ENCODE results near the gene NCKAP5. TPM values are rescaled to one million over a fixed set of nuclear protein-coding genes. Genes with fewer than 3 reads are reported as not detected.

Gene NCKAP5
- polyA plus RNA-seq, 2 of the 4 experiments (the other 2 are of a cell fraction) = 3.0 to 4.1 TPM

- DNase-seq (ENCODE audit: low read depth in 1 of 2, low spot score in 1 of 2) = no peak
- no peak for TF ChIP-seq CEBPB (IDR thresholded peaks at IDR 0.05)
- TF ChIP-seq EP300 (IDR thresholded peaks at IDR 0.05) = no peak
- FAIRE-seq = no peak
- ATAC-seq = no peak
- H3K27ac ChIP-seq = no peak overlapping the region
- CTCF ChIA-PET = no interaction called here
- POLR2A ChIA-PET = no interaction called here
- H3K4me3 ChIP-seq = no peak overlapping the region
- 50% methylated on average over 1 of the region's 1 CpG for WGBS (ENCODE audit: missing lambda C conversion rate)
- H3K9me3 ChIP-seq = no peaks in the 10 kb centered on the region
- H3K4me1 ChIP-seq = no peaks in the 10 kb centered on the region
- H3K4me2 ChIP-seq = no peak overlapping the region
Measured at GRCh38 chr2:132738223-132738622, 830.0 kb downstream of the NCKAP5 start.

- no peak for DNase-seq (ENCODE audit: low read depth in 1 of 2, low spot score in 1 of 2)
- no peak overlapping the region for H3K4me2 ChIP-seq
- ChIA-PET POLR2A (no interaction called here), CTCF (no interaction called here)
- FAIRE-seq = no peak
- ATAC-seq = no peak
- H3K27ac ChIP-seq = no peak overlapping the region
- TF ChIP-seq MAFK (IDR thresholded peaks at IDR 0.05; ENCODE audit: partially characterized antibody) = peak; percentile 54
- TF ChIP-seq HOXB13 (CRISPR knock-in tag; IDR thresholded peaks at IDR 0.05; ENCODE audit: low read depth) = no peak
- no peaks in the 10 kb centered on the region for H3K9me3 ChIP-seq
- no peaks in the 10 kb centered on the region for H3K4me1 ChIP-seq
- WGBS (ENCODE audit: missing lambda C conversion rate) = 37% methylated on average over 1 of the region's 1 CpG
- no peak overlapping the region for H3K4me3 ChIP-seq
Measured at GRCh38 chr2:132736059-132736458, 832.2 kb downstream of the NCKAP5 start.

GRCh38 chr2:132734961-132735360, 833.3 kb downstream of the NCKAP5 start:
- Histone ChIP-seq H3K27ac (no peak overlapping the region), H3K4me3 (no peak overlapping the region), H3K9me3 (no peaks in the 10 kb centered on the region), H3K4me1 (no peaks in the 10 kb centered on the region), H3K4me2 (no peak overlapping the region)
- ATAC-seq (no peak), FAIRE-seq (no peak), DNase-seq (ENCODE audit: low read depth in 1 of 2, low spot score in 1 of 2) (no peak)
- TF ChIP-seq JUNB (IDR thresholded peaks at IDR 0.05) = no peak
- CTCF ChIA-PET = interaction anchor here (1.2 kb wide), 1 partner anchor 56 kb away, joined by 3 read pairs; no protein-coding TSS in a partner anchor
- WGBS (ENCODE audit: missing lambda C conversion rate) = 43% methylated on average over 3 of the region's 3 CpGs
- POLR2A ChIA-PET = no interaction called here

GRCh38 chr2:132733094-132733493, 835.2 kb downstream of the NCKAP5 start:
- Histone ChIP-seq H3K4me3 (no peak overlapping the region), H3K4me2 (no peak overlapping the region), H3K9me3 (no peaks in the 10 kb centered on the region), H3K27ac (no peak overlapping the region), H3K4me1 (no peaks in the 10 kb centered on the region)
- 63% methylated on average over 6 of the region's 6 CpGs for WGBS (ENCODE audit: missing lambda C conversion rate)
- FAIRE-seq (no peak), ATAC-seq (no peak), DNase-seq (ENCODE audit: low read depth in 1 of 2, low spot score in 1 of 2) (no peak)
- TF ChIP-seq TP53 (CRISPR knock-in tag; IDR thresholded peaks at IDR 0.05) (no peak), ZNF302 (CRISPR knock-in tag; IDR thresholded peaks at IDR 0.05) (no peak), CBX2 (IDR thresholded peaks at IDR 0.05; ENCODE audit: borderline replicate concordance, low read depth) (no peak), KDM5A (IDR thresholded peaks at IDR 0.05) (no peak), PBX3 (IDR thresholded peaks at IDR 0.05) (no peak), MYC (IDR thresholded peaks at IDR 0.05; ENCODE audit: borderline replicate concordance, low read length) (no peak), NPAS2 (CRISPR knock-in tag; IDR thresholded peaks at IDR 0.05; ENCODE audit: borderline replicate concordance) (no peak), MAX (IDR thresholded peaks at IDR 0.05) (no peak), HDAC2 (IDR thresholded peaks at IDR 0.05) (no peak), CBX8 (IDR thresholded peaks at IDR 0.05) (no peak), SMC3 (IDR thresholded peaks at IDR 0.05) (no peak), E2F6 (IDR thresholded peaks at IDR 0.05; ENCODE audit: borderline replicate concordance, low read depth) (no peak), EP300 (IDR thresholded peaks at IDR 0.05) (no peak), RCOR1 (IDR thresholded peaks at IDR 0.05; ENCODE audit: low read depth, low read length) (no peak)
- ChIA-PET POLR2A (no interaction called here), CTCF (no interaction called here)

- no peak for ATAC-seq
- ChIA-PET POLR2A (no interaction called here), CTCF (no interaction called here)
- Histone ChIP-seq H3K4me2 (no peak overlapping the region), H3K27ac (no peak overlapping the region), H3K4me3 (no peak overlapping the region), H3K4me1 (no peaks in the 10 kb centered on the region), H3K9me3 (no peaks in the 10 kb centered on the region)
- WGBS (ENCODE audit: missing lambda C conversion rate) = 70% methylated on average over 6 of the region's 6 CpGs
- DNase-seq (ENCODE audit: low read depth in 1 of 2, low spot score in 1 of 2) = no peak
- FAIRE-seq = no peak
- TF ChIP-seq POLR2AphosphoS2 (conservative IDR thresholded peaks at IDR 0.05; ENCODE audit: low read length) (no peak), ZSCAN20 (CRISPR knock-in tag; IDR thresholded peaks at IDR 0.05) (no peak), FOXS1 (CRISPR knock-in tag; IDR thresholded peaks at IDR 0.05) (no peak), KDM5A (IDR thresholded peaks at IDR 0.05) (no peak), PHF8 (IDR thresholded peaks at IDR 0.05; ENCODE audit: borderline replicate concordance, low read depth) (no peak), FOSB (CRISPR knock-in tag; IDR thresholded peaks at IDR 0.05) (no peak), HES2 (IDR thresholded peaks at IDR 0.05) (no peak), CHD2 (IDR thresholded peaks at IDR 0.05; ENCODE audit: low read length, partially characterized antibody) (no peak), ZFP36 (IDR thresholded peaks at IDR 0.05; ENCODE audit: borderline replicate concordance, partially characterized antibody) (no peak), E2F6 (IDR thresholded peaks at IDR 0.05; ENCODE audit: borderline replicate concordance, low read depth) (no peak), BCL3 (IDR thresholded peaks at IDR 0.05) (no peak), POLR2A (IDR thresholded peaks at IDR 0.05; ENCODE audit: low read length) (no peak)
Measured at GRCh38 chr2:132732694-132733093, 835.6 kb downstream of the NCKAP5 start.

All from A549 (cell line).